Measurements from ENCODE around the gene GCC1. TPM values are rescaled to one million over a fixed set of nuclear protein-coding genes. Genes with fewer than 3 reads are reported as not detected.

Gene GCC1
- total RNA-seq, 1 donor from 2014 or later = 6.8 TPM

- Histone ChIP-seq H3K27me3 (ENCODE audit: low read depth) (peaks cover 86% of the 10 kb centered on the region), H3K36me3 (no peaks in the 10 kb centered on the region), H3K27ac (replicated peaks) (no peak overlapping the region), H3K9me3 (replicated peaks) (no peaks in the 10 kb centered on the region), H3K4me1 (no peaks in the 10 kb centered on the region), H3K4me3 (no peak overlapping the region)
- DNase-seq = no peak
- intact Hi-C loops (cut with micrococcal nuclease) = no loop called here
- no peak for TF ChIP-seq CTCF (IDR thresholded peaks at IDR 0.05; ENCODE audit: borderline replicate concordance)
Observed at GRCh38 chr7:127620406-127621233, 35.2 kb upstream of the GCC1 start.

GRCh38 chr7:127619681-127620405, 34.4 kb upstream of the GCC1 start:
- no peak overlapping the region for H3K4me3 ChIP-seq
- no peak for DNase-seq
- no peak for TF ChIP-seq CTCF (IDR thresholded peaks at IDR 0.05; ENCODE audit: borderline replicate concordance)
- H3K27ac ChIP-seq (replicated peaks) = no peak overlapping the region
- H3K4me1 ChIP-seq = no peaks in the 10 kb centered on the region
- H3K36me3 ChIP-seq = no peaks in the 10 kb centered on the region
- intact Hi-C loops (cut with micrococcal nuclease) = no loop called here
- peaks cover 94% of the 10 kb centered on the region for H3K27me3 ChIP-seq (ENCODE audit: low read depth)
- H3K9me3 ChIP-seq (replicated peaks) = no peaks in the 10 kb centered on the region

GRCh38 chr7:127618775-127619174, 33.4 kb upstream of the GCC1 start:
- TF ChIP-seq CTCF (IDR thresholded peaks at IDR 0.05; ENCODE audit: borderline replicate concordance) = no peak
- Histone ChIP-seq H3K4me3 (no peak overlapping the region), H3K27ac (replicated peaks) (no peak overlapping the region), H3K36me3 (no peaks in the 10 kb centered on the region), H3K27me3 (ENCODE audit: low read depth) (peaks cover 99% of the 10 kb centered on the region), H3K9me3 (replicated peaks) (no peaks in the 10 kb centered on the region), H3K4me1 (no peaks in the 10 kb centered on the region)
- intact Hi-C loops (cut with micrococcal nuclease) = no loop called here
- no peak for DNase-seq

GRCh38 chr7:127618042-127618441, 32.6 kb upstream of the GCC1 start, which contains the start of gene PAX4:
Gene PAX4, minus strand, starts transcription at chr7:127618142. Its CDS starts 2,214 bp downstream, at chr7:127615928.
- Histone ChIP-seq H3K4me3 (no peak within 1 kb of the TSS), H3K9me3 (replicated peaks) (no peaks in the 10 kb centered on the region), H3K4me1 (no peaks in the 10 kb centered on the region), H3K27me3 (ENCODE audit: low read depth) (peaks cover 100% of the 10 kb centered on the region), H3K36me3 (no peaks in the 10 kb centered on the region), H3K27ac (replicated peaks) (no peak within 1 kb of the TSS)
- DNase-seq = no peak
- intact Hi-C loops (cut with micrococcal nuclease) = no loop called here
- no peak for TF ChIP-seq CTCF (IDR thresholded peaks at IDR 0.05; ENCODE audit: borderline replicate concordance)

- Histone ChIP-seq H3K27me3 (ENCODE audit: low read depth) (peaks cover 87% of the 10 kb centered on the region), H3K9me3 (replicated peaks) (no peaks in the 10 kb centered on the region), H3K27ac (replicated peaks) (no peak overlapping the region), H3K36me3 (no peaks in the 10 kb centered on the region), H3K4me1 (no peaks in the 10 kb centered on the region), H3K4me3 (no peak overlapping the region)
- intact Hi-C loops (cut with micrococcal nuclease) = no loop called here
- DNase-seq = no peak
- TF ChIP-seq CTCF (IDR thresholded peaks at IDR 0.05; ENCODE audit: borderline replicate concordance) = no peak
Observed at GRCh38 chr7:127616724-127617123, 31.3 kb upstream of the GCC1 start.
